ENCODE measurements around the gene LITAF. TPM values are rescaled to one million over a fixed set of nuclear protein-coding genes. Genes with fewer than 3 reads are reported as not detected.
A peak's percentile ranks its signal among the peaks of the same experiment; 100 is the strongest.

The LITAF gene
- total RNA-seq, 1 experiment from 2014 or later: 73.0 TPM

DNA sequence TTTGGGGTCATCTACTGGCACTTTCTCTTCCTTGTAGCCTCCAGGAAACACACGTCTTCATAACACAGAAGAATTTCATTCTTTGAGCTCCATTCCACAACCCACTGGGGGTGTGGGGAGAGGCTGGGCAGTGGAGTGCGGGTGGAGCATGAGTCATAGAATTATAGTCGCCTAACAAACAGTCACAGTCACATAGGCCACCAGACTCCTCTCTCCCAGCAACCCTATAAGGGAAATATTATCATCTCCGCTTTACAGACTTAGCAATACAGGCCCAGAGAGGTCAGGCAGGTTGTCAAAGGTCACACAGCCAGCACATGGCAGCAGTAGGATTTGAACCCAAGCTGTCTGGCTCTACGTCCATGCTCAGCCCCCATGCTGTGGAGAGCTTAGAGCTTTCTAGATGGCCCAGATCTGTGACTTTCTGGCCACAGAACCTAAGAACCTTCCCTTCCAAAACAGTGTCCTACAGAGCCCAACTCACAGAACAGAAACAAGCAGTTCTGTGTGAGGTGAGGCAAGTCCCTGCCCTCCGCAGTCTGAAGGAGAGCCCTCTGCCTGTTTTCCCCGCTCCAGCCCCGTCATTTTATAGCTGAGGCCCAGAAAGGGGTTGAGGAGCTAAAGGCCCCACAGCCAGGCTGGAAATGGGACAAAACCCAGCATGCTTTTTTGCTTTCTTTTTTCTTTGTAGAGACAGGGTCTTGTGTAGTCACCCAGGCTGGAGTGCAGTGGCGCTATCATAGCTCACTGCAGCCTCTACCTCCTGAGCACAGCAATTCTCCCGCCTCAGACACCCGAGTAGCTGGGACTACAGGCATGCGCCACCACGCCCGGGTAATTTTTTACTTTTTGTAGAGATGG lies 10.7 kb upstream of the LITAF start:
- Mint-ChIP-seq H3K27ac (no peak overlapping the region), H3K27me3 (ENCODE audit: low read depth) (no peaks in the 10 kb centered on the region), H3K9me3 (no peaks in the 10 kb centered on the region), H3K4me1 (peaks cover 41% of the 10 kb centered on the region), H3K4me3 (no peak overlapping the region), H3K36me3 (no peaks in the 10 kb centered on the region)
- 0 out of 2 replicates have a peak, but pooled peaks have one; percentile 23 for ATAC-seq
- no peak for DNase-seq (ENCODE audit: low spot score)
- ChIA-PET POLR2A (interaction anchor here (1.0 to 1.3 kb wide), 2 partner anchors 10 to 39 kb away, joined by 3 read pairs; no protein-coding TSS in a partner anchor), CTCF (interaction anchor here (0.7 to 5.2 kb wide), 10 partner anchors 10 to 226 kb away, joined by 3 to 16 read pairs (median 3); partner anchors contain the start of gene LITAF)
- TF ChIP-seq PRRX2 (CRISPR knock-in tag; IDR thresholded peaks at IDR 0.05): no peak
- TF ChIP-seq GTF2I (CRISPR knock-in tag; conservative IDR thresholded peaks at IDR 0.05): peak; percentile 46; the same call in 1 of the 2 replicates

DNA sequence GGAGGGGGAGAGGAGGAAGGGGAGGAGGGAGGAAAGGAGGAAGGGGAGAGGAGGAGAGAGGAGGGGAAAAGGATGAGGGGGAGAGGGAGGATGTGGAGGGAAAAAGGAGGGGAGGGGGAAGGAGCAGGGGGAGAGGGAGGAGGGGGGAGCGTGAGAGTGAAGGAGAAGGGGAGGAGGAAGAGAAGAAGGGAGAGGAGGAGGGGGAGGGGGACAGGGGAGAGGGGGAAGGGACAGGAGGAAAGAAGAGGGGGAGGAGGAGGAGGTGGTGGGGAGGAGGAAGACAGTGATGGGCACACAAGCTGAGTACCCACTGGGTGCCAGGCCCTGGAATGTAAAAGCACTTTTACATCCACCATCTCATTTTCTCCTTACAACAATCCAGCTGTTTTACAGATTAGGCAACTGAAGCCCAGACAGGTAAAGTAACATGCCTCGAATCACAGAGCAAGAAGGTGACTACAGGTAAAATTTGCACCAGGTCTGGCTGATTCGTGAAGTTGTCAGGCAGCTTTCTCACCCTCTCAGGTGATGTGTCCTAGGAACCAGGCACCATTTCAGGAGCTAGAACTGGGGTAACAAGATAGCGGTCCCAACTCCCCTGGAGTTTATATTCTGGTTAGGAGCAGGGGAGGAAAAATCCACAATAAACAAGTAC lies 10.0 kb upstream of the LITAF start:
- ChIA-PET POLR2A (interaction anchor here (1.3 kb wide), 2 partner anchors 10 to 40 kb away, joined by 3 to 4 read pairs; partner anchors contain the start of gene LITAF), CTCF (interaction anchor here (0.8 to 5.2 kb wide), 4 partner anchors 9 to 191 kb away, joined by 3 to 16 read pairs (median 4); no protein-coding TSS in a partner anchor)
- Mint-ChIP-seq H3K27me3 (ENCODE audit: low read depth) (no peaks in the 10 kb centered on the region), H3K9me3 (no peaks in the 10 kb centered on the region), H3K4me3 (no peak overlapping the region), H3K36me3 (no peaks in the 10 kb centered on the region), H3K27ac (no peak overlapping the region), H3K4me1 (peaks cover 39% of the 10 kb centered on the region)
- TF ChIP-seq SP1 (CRISPR knock-in tag; conservative IDR thresholded peaks at IDR 0.05) (no peak), GRHL2 (CRISPR knock-in tag; IDR thresholded peaks at IDR 0.05; ENCODE audit: insufficient replicate concordance, severe bottlenecking) (no peak), ZNF671 (CRISPR knock-in tag; IDR thresholded peaks at IDR 0.05) (no peak), ZNF423 (CRISPR knock-in tag; IDR thresholded peaks at IDR 0.05) (no peak), HMGA2 (CRISPR knock-in tag; IDR thresholded peaks at IDR 0.05) (no peak), ESRRA (CRISPR knock-in tag; IDR thresholded peaks at IDR 0.05; ENCODE audit: borderline replicate concordance) (no peak), NFATC4 (CRISPR knock-in tag; IDR thresholded peaks at IDR 0.05) (no peak), ZNF263 (CRISPR knock-in tag; IDR thresholded peaks at IDR 0.05; ENCODE audit: low read depth) (0 out of 2 replicates have a peak, but pooled peaks have one; percentile 58), CBFB (CRISPR knock-in tag; IDR thresholded peaks at IDR 0.05; ENCODE audit: low read depth) (no peak), MXD4 (CRISPR knock-in tag; IDR thresholded peaks at IDR 0.05; ENCODE audit: borderline replicate concordance) (no peak), NFYB (CRISPR knock-in tag; conservative IDR thresholded peaks at IDR 0.05; ENCODE audit: low read depth) (no peak), SMAD3 (CRISPR knock-in tag; IDR thresholded peaks at IDR 0.05; ENCODE audit: borderline replicate concordance) (no peak)
- TF ChIP-seq, protein P1, sequence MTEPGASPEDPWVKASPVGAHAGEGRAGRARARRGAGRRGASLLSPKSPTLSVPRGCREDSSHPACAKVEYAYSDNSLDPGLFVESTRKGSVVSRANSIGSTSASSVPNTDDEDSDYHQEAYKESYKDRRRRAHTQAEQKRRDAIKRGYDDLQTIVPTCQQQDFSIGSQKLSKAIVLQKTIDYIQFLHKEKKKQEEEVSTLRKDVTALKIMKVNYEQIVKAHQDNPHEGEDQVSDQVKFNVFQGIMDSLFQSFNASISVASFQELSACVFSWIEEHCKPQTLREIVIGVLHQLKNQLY (CRISPR knock-in tag; IDR thresholded peaks at IDR 0.05): no peak
- TF ChIP-seq, protein P2, sequence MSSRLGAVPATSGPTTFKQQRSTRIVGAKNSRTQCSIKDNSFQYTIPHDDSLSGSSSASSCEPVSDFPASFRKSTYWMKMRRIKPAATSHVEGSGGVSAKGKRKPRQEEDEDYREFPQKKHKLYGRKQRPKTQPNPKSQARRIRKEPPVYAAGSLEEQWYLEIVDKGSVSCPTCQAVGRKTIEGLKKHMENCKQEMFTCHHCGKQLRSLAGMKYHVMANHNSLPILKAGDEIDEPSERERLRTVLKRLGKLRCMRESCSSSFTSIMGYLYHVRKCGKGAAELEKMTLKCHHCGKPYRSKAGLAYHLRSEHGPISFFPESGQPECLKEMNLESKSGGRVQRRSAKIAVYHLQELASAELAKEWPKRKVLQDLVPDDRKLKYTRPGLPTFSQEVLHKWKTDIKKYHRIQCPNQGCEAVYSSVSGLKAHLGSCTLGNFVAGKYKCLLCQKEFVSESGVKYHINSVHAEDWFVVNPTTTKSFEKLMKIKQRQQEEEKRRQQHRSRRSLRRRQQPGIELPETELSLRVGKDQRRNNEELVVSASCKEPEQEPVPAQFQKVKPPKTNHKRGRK (CRISPR knock-in tag; IDR thresholded peaks at IDR 0.05; ENCODE audit: borderline replicate concordance): 0 out of 2 replicates have a peak, but pooled peaks have one; percentile 36
- TF ChIP-seq, protein P3, sequence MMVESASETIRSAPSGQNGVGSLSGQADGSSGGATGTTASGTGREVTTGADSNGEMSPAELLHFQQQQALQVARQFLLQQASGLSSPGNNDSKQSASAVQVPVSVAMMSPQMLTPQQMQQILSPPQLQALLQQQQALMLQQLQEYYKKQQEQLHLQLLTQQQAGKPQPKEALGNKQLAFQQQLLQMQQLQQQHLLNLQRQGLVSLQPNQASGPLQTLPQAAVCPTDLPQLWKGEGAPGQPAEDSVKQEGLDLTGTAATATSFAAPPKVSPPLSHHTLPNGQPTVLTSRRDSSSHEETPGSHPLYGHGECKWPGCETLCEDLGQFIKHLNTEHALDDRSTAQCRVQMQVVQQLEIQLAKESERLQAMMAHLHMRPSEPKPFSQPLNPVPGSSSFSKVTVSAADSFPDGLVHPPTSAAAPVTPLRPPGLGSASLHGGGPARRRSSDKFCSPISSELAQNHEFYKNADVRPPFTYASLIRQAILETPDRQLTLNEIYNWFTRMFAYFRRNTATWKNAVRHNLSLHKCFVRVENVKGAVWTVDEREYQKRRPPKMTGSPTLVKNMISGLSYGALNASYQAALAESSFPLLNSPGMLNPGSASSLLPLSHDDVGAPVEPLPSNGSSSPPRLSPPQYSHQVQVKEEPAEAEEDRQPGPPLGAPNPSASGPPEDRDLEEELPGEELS (CRISPR knock-in tag; IDR thresholded peaks at IDR 0.05): no peak
- TF ChIP-seq, protein P4, sequence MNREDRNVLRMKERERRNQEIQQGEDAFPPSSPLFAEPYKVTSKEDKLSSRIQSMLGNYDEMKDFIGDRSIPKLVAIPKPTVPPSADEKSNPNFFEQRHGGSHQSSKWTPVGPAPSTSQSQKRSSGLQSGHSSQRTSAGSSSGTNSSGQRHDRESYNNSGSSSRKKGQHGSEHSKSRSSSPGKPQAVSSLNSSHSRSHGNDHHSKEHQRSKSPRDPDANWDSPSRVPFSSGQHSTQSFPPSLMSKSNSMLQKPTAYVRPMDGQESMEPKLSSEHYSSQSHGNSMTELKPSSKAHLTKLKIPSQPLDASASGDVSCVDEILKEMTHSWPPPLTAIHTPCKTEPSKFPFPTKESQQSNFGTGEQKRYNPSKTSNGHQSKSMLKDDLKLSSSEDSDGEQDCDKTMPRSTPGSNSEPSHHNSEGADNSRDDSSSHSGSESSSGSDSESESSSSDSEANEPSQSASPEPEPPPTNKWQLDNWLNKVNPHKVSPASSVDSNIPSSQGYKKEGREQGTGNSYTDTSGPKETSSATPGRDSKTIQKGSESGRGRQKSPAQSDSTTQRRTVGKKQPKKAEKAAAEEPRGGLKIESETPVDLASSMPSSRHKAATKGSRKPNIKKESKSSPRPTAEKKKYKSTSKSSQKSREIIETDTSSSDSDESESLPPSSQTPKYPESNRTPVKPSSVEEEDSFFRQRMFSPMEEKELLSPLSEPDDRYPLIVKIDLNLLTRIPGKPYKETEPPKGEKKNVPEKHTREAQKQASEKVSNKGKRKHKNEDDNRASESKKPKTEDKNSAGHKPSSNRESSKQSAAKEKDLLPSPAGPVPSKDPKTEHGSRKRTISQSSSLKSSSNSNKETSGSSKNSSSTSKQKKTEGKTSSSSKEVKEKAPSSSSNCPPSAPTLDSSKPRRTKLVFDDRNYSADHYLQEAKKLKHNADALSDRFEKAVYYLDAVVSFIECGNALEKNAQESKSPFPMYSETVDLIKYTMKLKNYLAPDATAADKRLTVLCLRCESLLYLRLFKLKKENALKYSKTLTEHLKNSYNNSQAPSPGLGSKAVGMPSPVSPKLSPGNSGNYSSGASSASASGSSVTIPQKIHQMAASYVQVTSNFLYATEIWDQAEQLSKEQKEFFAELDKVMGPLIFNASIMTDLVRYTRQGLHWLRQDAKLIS (CRISPR knock-in tag; IDR thresholded peaks at IDR 0.05; ENCODE audit: borderline replicate concordance): no peak
- no peak for ATAC-seq
- no peak for DNase-seq (ENCODE audit: low spot score)
